ENCODE results near the gene CEP152.

The CEP152 gene

GRCh38 chr15:48777645-48778330 lies 33.1 kb downstream of the CEP152 start:
- DNase-seq (ENCODE audit: low read depth in 2 of 2), result no peak

GRCh38 chr15:48775546-48775945 lies 35.3 kb downstream of the CEP152 start:
- DNase-seq (ENCODE audit: low read depth in 2 of 2), result no peak

GRCh38 chr15:48774484-48774883 lies 36.4 kb downstream of the CEP152 start:
- DNase-seq (ENCODE audit: low read depth in 2 of 2), result no peak

GRCh38 chr15:48766196-48766595 lies 44.7 kb downstream of the CEP152 start:
- DNase-seq (ENCODE audit: low read depth in 2 of 2), result no peak

GRCh38 chr15:48765022-48765421 lies 45.8 kb downstream of the CEP152 start:
- DNase-seq (ENCODE audit: low read depth in 2 of 2), result no peak

GRCh38 chr15:48761393-48762158 lies 49.3 kb downstream of the CEP152 start:
- DNase-seq (ENCODE audit: low read depth in 2 of 2), result no peak

GRCh38 chr15:48759921-48760320 lies 50.9 kb downstream of the CEP152 start:
- DNase-seq (ENCODE audit: low read depth in 2 of 2), result no peak

GRCh38 chr15:48757661-48758060 lies 53.2 kb downstream of the CEP152 start:
- DNase-seq (ENCODE audit: low read depth in 2 of 2), result no peak

- no peak for DNase-seq (ENCODE audit: low read depth in 2 of 2)
These were observed 56.9 kb downstream of the CEP152 start for GRCh38 chr15:48754011-48754410.

- DNase-seq (ENCODE audit: low read depth in 2 of 2), result no peak
These were observed 59.3 kb downstream of the CEP152 start for GRCh38 chr15:48751595-48751994.

GRCh38 chr15:48748535-48748934 lies 62.3 kb downstream of the CEP152 start:
- no peak for DNase-seq (ENCODE audit: low read depth in 2 of 2)

GRCh38 chr15:48733615-48734014 lies 77.3 kb downstream of the CEP152 start:
- no peak for DNase-seq (ENCODE audit: low read depth in 2 of 2)

- no peak for DNase-seq (ENCODE audit: low read depth in 2 of 2)
These were observed 80.4 kb downstream of the CEP152 start for GRCh38 chr15:48730506-48730905.

GRCh38 chr15:48723969-48724368 lies 86.9 kb downstream of the CEP152 start:
- no peak for DNase-seq (ENCODE audit: low read depth in 2 of 2)

GRCh38 chr15:48722764-48723661 lies 87.9 kb downstream of the CEP152 start:
- no peak for DNase-seq (ENCODE audit: low read depth in 2 of 2)

GRCh38 chr15:48721061-48721810 lies 89.6 kb downstream of the CEP152 start:
- DNase-seq (ENCODE audit: low read depth in 2 of 2), result no peak

GRCh38 chr15:48720646-48721045 lies 90.2 kb downstream of the CEP152 start:
- DNase-seq (ENCODE audit: low read depth in 2 of 2), result no peak

- no peak for DNase-seq (ENCODE audit: low read depth in 2 of 2)
These were observed 91.2 kb downstream of the CEP152 start for GRCh38 chr15:48719668-48720067.

- DNase-seq (ENCODE audit: low read depth in 2 of 2), result no peak
These were observed 92.2 kb downstream of the CEP152 start for GRCh38 chr15:48718646-48719045.

- DNase-seq (ENCODE audit: low read depth in 2 of 2), result no peak
These were observed 93.4 kb downstream of the CEP152 start for GRCh38 chr15:48717458-48717857.

GRCh38 chr15:48712546-48712945 lies 98.3 kb downstream of the CEP152 start:
- no peak for DNase-seq (ENCODE audit: low read depth in 2 of 2)
